GM19043 (cell line): ENCODE results near the gene GNMT.
"Not testable (repeated sequence)": the region's sequence is repeated elsewhere in the genome, so short reads cannot be mapped to it uniquely, and the experiment has no call there.

Experiments used
- ATAC-seq: cut with Tn5 transposase; IDR thresholded peaks from one replicate; pipeline ENCODE4 v1.9.1; 2021; ENCODE audit warnings: low read depth; ENCODE audit not compliant: unreplicated experiment

The GNMT gene

GRCh38 chr6:42940493-42941045 lies 20.0 kb upstream of the GNMT start:
- no peak for ATAC-seq

DNA sequence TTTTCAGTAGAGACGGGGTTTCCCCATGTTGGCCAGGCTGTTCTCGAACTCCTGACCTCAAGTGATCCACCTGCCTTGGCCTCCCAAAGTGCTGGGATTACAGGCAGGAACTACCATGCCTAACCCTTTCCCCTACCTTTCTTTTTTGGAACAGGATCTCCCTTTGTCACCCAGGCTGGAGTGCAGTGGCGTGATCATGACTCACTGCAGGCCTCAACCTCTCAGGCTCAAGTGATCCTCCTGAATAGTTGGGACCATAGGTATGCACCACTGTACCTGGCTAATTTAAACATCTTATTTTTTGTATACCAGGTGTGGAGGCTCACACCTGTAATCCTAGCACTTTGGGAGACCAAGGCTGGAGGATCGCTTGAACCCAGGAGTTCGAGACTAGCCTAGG lies 19.2 kb upstream of the GNMT start:
- not testable (repeated sequence) for ATAC-seq

DNA sequence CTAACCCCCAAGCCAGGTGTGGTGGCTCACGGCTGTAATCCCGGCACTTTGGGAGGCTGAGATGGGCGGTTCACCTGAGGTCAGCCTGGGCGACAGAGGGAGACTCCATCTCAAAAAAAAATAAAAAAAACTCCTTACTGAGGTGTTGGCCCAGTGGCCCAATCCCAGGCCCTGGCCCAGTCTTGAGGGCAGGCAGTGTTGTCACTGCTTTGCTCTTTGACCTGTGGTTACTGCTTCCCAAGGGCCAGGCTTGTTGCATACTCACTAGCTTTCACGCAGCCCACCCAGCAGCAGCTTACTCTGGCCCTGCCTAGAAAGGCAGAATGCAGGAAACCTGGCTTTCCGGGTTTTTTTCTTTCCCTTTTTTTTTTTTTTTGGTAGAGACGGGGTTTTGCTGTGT lies 18.1 kb upstream of the GNMT start:
- no peak for ATAC-seq

DNA sequence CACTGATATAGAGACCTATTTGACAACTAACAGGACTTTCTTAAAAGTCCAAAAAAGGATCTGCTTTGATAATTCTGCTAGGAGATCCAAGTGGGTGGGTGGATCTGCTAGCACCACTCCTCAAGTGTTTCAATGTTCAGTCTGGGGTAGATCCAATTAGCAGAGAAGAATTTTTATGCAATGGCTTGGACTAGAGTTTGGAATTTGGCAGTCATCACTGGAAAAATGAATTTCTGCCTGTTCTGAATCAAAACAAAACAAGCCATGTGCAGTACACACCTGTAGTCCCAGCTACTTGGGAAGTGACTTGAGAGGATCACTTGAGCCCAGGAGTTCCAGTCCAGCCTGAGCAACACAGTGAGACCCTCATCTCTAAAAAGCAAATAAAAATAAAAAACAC lies 12.6 kb upstream of the GNMT start:
- ATAC-seq, result no peak

- ATAC-seq, result no peak
These were observed 8.2 kb upstream of the GNMT start for GRCh38 chr6:42952389-42952788.

GRCh38 chr6:42954405-42954804 lies 6.1 kb upstream of the GNMT start:
- not testable (repeated sequence) for ATAC-seq

- ATAC-seq, result no peak
These were observed 2.4 kb upstream of the GNMT start for GRCh38 chr6:42958125-42958524.

DNA sequence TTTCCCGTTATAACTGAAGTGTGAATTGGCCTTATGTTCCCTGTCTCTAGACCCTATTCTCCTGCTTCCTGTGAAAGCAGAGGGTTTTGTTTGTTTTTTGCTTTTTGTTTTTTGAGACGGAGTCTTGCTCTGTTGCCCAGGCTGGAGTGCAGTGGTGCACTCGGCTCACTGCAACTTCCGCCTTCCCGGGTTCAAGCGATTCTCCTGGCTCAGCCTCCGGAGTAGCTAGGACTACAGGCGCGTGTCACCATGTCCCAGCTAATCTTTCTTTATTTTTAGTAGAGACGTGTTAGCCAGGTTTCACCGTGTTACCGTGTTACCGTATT lies 674 bp upstream of the GNMT start:
- no peak for ATAC-seq

DNA sequence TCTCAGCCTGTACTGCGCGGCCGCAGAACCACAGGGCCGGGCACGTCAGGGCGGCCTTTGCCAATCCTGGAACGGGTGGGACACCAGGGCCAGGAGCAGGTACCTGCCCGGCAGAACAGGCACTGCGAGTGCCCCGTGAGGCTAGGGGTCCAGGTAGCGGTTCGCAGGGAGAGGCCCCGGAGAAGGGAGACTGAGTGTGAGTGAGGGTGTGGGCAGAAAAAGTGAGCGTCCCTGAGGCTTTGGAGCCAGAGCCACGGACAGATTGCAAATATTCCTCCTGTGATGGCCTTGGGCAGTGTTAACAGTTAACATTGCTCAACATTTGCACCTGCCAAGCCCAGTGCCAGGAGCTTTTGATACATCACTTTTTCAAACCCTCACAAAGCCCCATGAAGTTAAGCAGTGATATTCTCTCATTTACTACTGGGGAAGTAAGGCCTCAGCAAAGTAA lies 491 bp downstream of the GNMT start:
- no peak for ATAC-seq

- no peak for ATAC-seq
These were observed 1.5 kb downstream of the GNMT start for GRCh38 chr6:42962096-42962495.

- ATAC-seq, result no peak
These were observed 2.1 kb downstream of the GNMT start for GRCh38 chr6:42962502-42963178.

GRCh38 chr6:42963179-42963854 lies 2.8 kb downstream of the GNMT start:
- ATAC-seq, result no peak

GRCh38 chr6:42963855-42964605 lies 3.5 kb downstream of the GNMT start:
- no peak for ATAC-seq

- ATAC-seq, result no peak
These were observed 6.0 kb downstream of the GNMT start for GRCh38 chr6:42966571-42966970.

DNA sequence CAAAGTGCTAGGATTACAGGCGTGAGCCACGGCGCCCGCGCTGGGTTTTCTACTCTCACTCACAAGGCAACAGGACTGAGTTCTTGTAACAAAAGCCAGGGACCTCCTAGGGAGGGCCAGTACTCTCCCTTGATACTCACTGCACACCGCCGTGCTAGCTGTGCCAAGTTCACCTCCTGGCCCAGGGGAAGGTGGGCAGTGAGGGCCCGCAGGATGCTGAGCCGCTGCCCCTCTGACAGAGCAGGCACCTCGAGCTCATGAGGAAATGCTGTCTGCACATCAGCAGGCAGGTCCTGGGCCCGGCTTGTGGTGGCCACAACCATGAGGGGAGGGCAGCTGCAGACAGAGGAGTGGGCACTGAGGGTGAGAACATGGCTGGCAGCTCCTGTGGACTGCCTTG lies 6.7 kb downstream of the GNMT start:
- no peak for ATAC-seq

DNA sequence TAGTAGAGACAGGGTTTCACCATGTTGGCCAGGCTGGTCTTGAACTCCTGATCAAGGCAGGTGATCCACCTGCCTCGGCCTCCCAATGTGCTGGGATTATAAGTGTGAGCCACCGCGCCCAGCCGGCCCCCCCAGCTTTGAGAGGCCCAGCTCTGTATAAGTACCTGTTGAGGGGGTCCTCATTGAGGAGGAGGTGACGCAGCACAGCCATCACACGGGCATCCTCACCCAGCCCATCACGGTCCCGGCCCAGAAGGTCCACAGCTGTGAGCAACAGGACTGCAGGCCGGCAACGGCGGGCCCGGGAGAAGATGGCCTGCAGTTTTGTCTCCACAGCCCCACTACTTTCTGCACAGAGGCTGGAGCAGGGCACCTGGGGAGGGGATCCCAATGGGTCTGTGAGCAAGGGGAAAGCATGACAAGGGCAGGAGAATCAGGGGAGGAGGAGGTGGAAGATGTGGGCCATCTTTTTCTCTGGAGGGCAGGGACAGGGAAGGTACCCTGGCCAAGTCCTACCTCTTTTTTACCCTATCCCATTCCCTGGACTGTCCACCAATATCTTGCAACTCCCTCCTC lies 7.7 kb downstream of the GNMT start:
- ATAC-seq, result no peak

DNA sequence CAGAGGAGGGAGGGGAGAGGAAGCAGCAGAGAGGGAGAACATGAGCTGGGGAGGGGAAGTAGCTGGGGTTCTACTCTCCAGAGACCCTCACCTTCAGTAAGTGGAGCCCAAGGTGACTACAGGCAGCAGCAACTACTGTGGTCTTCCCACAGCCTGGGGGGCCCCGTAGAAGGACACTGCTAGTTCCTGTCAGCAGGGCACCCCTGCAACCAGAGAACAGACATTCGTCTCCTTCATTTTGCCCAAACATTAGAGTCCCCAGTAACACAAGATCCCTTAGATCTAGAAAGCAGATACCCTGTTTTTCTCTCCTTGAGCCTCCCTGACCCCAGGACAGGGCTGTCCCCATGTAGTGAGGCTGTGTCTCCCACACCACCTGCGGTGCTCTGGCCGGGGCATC lies 8.2 kb downstream of the GNMT start:
- ATAC-seq, result no peak

- no peak for ATAC-seq
These were observed 8.9 kb downstream of the GNMT start for GRCh38 chr6:42969431-42969830.

GRCh38 chr6:42969934-42970333 lies 9.4 kb downstream of the GNMT start:
- no peak for ATAC-seq

DNA sequence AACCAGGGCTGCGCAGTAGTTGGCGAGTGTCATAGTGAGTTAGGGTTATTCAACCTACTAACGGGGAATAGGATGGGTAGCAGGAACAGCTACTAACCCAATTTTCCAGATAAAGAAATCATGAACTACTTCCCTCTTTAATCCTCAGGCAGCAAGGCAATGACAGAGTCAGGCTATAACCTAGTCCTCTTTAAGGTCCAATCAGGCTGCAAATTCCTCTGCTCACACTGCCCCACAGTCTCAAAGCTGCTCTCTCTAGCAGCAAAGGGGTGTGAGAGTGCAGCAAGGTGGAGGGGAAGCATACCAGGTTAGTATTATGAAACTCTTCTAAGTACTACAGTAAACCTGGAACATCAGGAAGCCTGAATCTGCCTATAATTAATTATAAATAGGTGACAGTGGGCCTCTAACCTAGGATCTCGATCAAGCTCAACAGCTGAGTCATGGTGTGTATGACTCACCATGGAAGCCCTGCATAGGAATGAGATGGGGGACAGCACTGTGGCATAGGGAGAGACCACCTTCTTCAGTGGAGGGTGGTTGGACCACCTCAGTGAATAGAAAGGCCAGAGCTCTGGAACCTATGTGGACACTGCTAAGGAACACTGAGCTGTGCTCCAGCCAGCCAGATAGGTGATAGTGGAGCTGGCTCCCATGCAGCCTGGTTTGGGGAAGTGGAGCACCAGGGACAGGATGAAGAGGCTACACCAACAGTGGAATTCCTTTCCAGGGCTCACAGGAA lies 10.5 kb downstream of the GNMT start:
- ATAC-seq, result no peak
